ENCODE measurements around the gene FKBP4. TPM values are rescaled to one million over a fixed set of nuclear protein-coding genes. Genes with fewer than 3 reads are reported as not detected.

FKBP4 gene
- total RNA-seq, 1 donor from 2014 or later = 84.7 TPM

GRCh38 chr12:2829275-2829674 is 34.5 kb downstream of the FKBP4 start:
- peaks cover 27% of the 10 kb centered on the region for H3K36me3 Mint-ChIP-seq
- H3K4me1 Mint-ChIP-seq = peaks cover 3% of the 10 kb centered on the region
- H3K27ac Mint-ChIP-seq = no peak overlapping the region

GRCh38 chr12:2832550-2833127 is 37.9 kb downstream of the FKBP4 start:
- no peaks in the 10 kb centered on the region for H3K27me3 Mint-ChIP-seq (ENCODE audit: low read depth)
- no peak for TF ChIP-seq CTCF (IDR thresholded peaks at IDR 0.05; ENCODE audit: unreplicated experiment)
- peaks cover 19% of the 10 kb centered on the region for H3K36me3 Mint-ChIP-seq
- no peak overlapping the region for H3K4me3 Mint-ChIP-seq
- H3K9me3 Mint-ChIP-seq = no peaks in the 10 kb centered on the region
- peaks cover 16% of the 10 kb centered on the region for H3K4me1 Mint-ChIP-seq
- no peak overlapping the region for H3K27ac Mint-ChIP-seq
- no peak for DNase-seq (ENCODE audit: low spot score in 2 of 2, unreplicated experiment in 2 of 2)

More at GRCh38 chr12:2829275-2829674, 34.5 kb downstream of the FKBP4 start:
- no peaks in the 10 kb centered on the region for H3K9me3 Mint-ChIP-seq
- H3K27me3 Mint-ChIP-seq (ENCODE audit: low read depth) = no peaks in the 10 kb centered on the region
- H3K4me3 Mint-ChIP-seq = no peak overlapping the region
- no peak for TF ChIP-seq CTCF (IDR thresholded peaks at IDR 0.05; ENCODE audit: unreplicated experiment)
- DNase-seq (ENCODE audit: low spot score in 2 of 2, unreplicated experiment in 2 of 2) = no peak

- H3K4me1 Mint-ChIP-seq = peaks cover 16% of the 10 kb centered on the region
Measured at GRCh38 chr12:2833327-2833726, 38.6 kb downstream of the FKBP4 start.

GRCh38 chr12:2833810-2834209 is 39.0 kb downstream of the FKBP4 start:
- no peak overlapping the region for H3K4me3 Mint-ChIP-seq
- no peaks in the 10 kb centered on the region for H3K9me3 Mint-ChIP-seq
- DNase-seq (ENCODE audit: low spot score in 2 of 2, unreplicated experiment in 2 of 2) = no peak
- H3K27ac Mint-ChIP-seq = no peak overlapping the region
- no peak for TF ChIP-seq CTCF (IDR thresholded peaks at IDR 0.05; ENCODE audit: unreplicated experiment)
- H3K4me1 Mint-ChIP-seq = peaks cover 16% of the 10 kb centered on the region
- H3K27me3 Mint-ChIP-seq (ENCODE audit: low read depth) = no peaks in the 10 kb centered on the region
- peaks cover 13% of the 10 kb centered on the region for H3K36me3 Mint-ChIP-seq

More at GRCh38 chr12:2833327-2833726, 38.6 kb downstream of the FKBP4 start:
- Mint-ChIP-seq H3K9me3 (no peaks in the 10 kb centered on the region), H3K36me3 (peaks cover 15% of the 10 kb centered on the region), H3K27ac (no peak overlapping the region), H3K4me3 (no peak overlapping the region), H3K27me3 (ENCODE audit: low read depth) (no peaks in the 10 kb centered on the region)
- no peak for TF ChIP-seq CTCF (IDR thresholded peaks at IDR 0.05; ENCODE audit: unreplicated experiment)
- DNase-seq (ENCODE audit: low spot score in 2 of 2, unreplicated experiment in 2 of 2) = no peak

- TF ChIP-seq CTCF (IDR thresholded peaks at IDR 0.05; ENCODE audit: unreplicated experiment) = no peak
- peak in 1 of 2 experiments; percentile 60 for DNase-seq (ENCODE audit: low spot score in 2 of 2, unreplicated experiment in 2 of 2)
Measured at GRCh38 chr12:2834581-2835491, 40.1 kb downstream of the FKBP4 start, which contains the start of gene NRIP2. Gene NRIP2, minus strand, starts transcription at chr12:2835035. Its CDS starts 52 bp downstream, at chr12:2834983.

More at GRCh38 chr12:2834581-2835491, 40.1 kb downstream of the FKBP4 start, which contains the start of gene NRIP2:
- H3K9me3 Mint-ChIP-seq = no peaks in the 10 kb centered on the region
- peaks cover 9% of the 10 kb centered on the region for H3K36me3 Mint-ChIP-seq
- H3K27me3 Mint-ChIP-seq (ENCODE audit: low read depth) = no peaks in the 10 kb centered on the region
- no peak within 1 kb of the TSS for H3K4me3 Mint-ChIP-seq
- H3K4me1 Mint-ChIP-seq = peaks cover 16% of the 10 kb centered on the region
- H3K27ac Mint-ChIP-seq = peak within 1 kb of the TSS; percentile 70

Measured in mesothelial cell of epicardium (in vitro differentiated cells).